IPS-15b (cell line): ENCODE measurements around the gene TSR3.

Source experiments
- H3K27me3 ChIP-seq: one replicate; pipeline ENCODE4 v1.6.1; 2013; ENCODE audit warnings: low read length; ENCODE audit not compliant: control insufficient read depth, insufficient read depth
- H3K36me3 ChIP-seq: one replicate; pipeline ENCODE4 v1.6.1; 2013; ENCODE audit warnings: low read length; ENCODE audit not compliant: control insufficient read depth, insufficient read depth
- H3K4me1 ChIP-seq: one replicate; pipeline ENCODE4 v1.6.1; 2013; ENCODE audit warnings: mild to moderate bottlenecking, low read length; ENCODE audit not compliant: control insufficient read depth, insufficient read depth
- H3K4me3 ChIP-seq: one replicate; pipeline ENCODE4 v1.5.1; 2013; ENCODE audit warnings: low read depth, low read length
- H3K9ac ChIP-seq: one replicate; pipeline ENCODE4 v1.6.1; 2013; ENCODE audit warnings: low read depth, mild to moderate bottlenecking, low read length
- H3K9me3 ChIP-seq: one replicate; pipeline ENCODE4 v1.6.1; 2013; ENCODE audit warnings: mild to moderate bottlenecking, low read length; ENCODE audit not compliant: control insufficient read depth, insufficient read depth

The TSR3 gene

DNA sequence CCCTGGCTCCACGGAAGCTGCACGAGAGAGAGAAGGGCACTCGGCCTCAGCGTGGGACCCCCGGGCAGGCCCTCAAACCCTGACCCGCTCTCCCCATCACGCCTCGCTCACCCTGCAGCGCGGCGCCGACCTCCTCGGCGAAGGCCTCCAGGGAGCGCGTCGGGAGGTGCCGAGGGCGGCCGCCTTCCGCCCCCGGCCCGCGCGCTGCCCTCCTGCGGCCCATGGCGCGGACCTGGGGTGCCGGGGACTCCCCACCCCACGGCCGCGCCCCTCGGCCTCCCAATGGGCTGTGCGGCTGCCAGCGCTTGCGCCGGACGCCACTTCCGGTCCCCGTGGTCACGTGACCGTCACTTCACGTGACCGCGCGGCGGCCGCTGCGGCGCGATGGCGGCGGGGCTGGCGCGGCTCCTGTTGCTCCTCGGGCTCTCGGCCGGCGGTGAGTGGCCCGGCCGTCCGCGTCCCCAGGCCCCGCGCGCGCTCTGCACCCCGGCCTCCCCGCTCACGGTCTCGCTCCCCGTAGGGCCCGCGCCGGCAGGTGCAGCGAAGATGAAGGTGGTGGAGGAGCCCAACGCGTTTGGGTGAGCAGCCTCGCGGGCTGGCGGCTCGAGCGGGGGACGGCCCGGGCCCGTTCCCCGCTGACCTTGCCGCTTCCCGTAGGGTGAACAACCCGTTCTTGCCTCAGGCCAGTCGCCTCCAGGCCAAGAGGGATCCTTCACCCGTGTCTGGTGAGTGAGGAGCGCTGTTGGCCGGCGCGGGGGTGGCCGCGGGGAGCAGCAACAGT, at the start of gene TSR3, which contains the start of gene GNPTG:
Gene TSR3 (minus strand): TSS at position 297 of the 781 bp plus-strand sequence. CDS start 74 bp downstream, at position 223.
Gene GNPTG (plus strand): TSS at position 350 of the 781 bp plus-strand sequence. CDS start 35 bp downstream, at position 385.
- Histone ChIP-seq H3K27me3 (no peaks in the 10 kb centered on the region), H3K9me3 (no peaks in the 10 kb centered on the region), H3K9ac (peak within 1 kb of the TSS; percentile 70), H3K36me3 (peaks cover 26% of the 10 kb centered on the region), H3K4me3 (peak within 1 kb of the TSS; percentile 65), H3K4me1 (no peaks in the 10 kb centered on the region)

DNA sequence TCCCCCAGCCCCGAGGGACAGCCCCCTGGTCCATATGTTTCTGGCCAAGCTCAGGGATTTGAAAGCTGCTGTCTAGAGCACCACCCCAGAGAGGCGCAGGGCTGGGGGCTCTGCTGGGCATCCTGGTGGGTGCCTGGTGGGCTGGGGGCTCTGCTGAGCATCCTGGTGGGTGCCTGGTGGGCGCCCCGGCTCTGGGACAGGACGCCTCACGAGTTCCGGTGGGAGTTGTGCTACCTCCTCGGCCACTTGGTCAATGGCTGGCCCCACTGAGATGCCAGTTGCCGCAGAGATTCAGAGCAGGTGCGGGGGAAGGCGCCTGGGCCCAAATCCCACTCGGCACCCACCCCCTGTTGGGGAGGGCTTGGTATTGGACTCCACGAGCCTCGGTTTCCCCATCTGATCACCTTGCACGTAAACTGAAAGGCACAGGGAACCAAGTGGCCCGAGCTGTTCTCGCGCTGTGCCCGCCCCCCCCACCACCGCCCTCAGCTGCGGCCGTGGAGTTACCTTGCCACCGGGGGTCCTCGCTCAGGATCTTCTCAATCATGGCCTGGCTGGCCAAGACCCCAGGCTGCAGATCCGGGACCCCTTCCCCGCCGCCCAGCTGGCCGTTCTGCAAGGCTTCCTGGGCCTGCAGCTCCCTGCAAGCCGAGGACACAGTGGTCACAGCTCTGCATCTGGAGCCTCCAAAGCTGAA, 49.5 kb upstream of the TSR3 start:
- no peaks in the 10 kb centered on the region for H3K27me3 ChIP-seq
- H3K36me3 ChIP-seq = peaks cover 14% of the 10 kb centered on the region
- no peaks in the 10 kb centered on the region for H3K4me1 ChIP-seq
- no peaks in the 10 kb centered on the region for H3K9me3 ChIP-seq
- no peak overlapping the region for H3K4me3 ChIP-seq
- no peak overlapping the region for H3K9ac ChIP-seq

DNA sequence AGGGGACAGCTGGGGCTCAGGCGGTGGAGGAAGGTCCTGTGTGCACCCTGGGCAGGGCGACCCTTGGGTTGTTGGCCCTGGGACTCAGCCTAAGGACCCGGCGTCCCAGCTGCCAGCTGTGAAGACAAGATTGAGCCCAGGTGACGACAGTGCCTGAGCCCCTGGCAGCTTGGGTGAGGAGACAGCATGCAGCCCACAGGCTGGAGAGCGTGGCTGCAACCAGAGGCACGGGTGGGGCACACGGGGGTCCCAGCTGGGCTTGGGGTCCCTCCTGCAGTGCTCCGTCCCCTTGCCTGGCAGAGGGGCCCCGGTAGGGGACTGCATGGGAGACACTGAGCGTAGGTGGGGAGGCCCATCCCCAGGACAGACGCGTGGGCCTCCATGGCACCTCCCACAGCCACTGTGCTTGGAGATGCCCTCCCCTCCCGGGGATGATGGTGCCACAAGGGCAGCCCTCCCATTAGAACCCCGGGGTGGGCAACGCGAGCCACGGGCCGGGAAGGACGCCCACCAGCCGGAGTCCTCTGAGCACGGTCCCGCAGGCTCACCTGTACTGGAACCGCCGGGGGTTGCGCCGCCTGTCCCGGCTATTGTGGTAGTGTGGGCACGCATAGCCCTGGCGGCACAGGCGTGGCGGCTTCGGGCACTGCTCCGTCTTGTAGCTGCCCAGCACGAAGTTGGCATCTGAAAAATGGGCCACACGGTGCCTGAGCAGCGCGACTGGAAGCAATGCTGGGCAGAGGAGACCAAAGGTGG, 47.3 kb upstream of the TSR3 start:
- Histone ChIP-seq H3K36me3 (peaks cover 16% of the 10 kb centered on the region), H3K4me1 (no peaks in the 10 kb centered on the region), H3K4me3 (no peak overlapping the region), H3K27me3 (no peaks in the 10 kb centered on the region), H3K9ac (no peak overlapping the region), H3K9me3 (no peaks in the 10 kb centered on the region)

DNA sequence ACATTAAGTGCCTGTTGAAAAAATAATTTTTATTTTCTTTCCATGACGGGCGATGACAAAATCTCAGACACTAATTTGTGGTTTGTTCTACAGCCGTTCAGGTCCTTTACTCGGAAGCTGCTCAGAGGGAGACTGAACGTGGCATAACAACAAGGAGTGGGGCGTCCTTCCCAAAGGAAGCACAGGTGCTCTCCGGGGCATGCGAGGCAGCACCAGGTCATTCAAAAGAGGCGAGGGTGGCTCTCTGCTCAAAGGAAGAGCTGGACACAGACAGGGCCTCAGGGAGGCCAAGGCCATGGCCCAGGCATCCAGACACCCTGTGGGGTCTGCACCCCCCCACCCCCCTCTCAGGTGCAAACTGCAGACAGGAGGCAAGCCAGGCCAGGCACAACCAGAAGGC, 46.7 kb upstream of the TSR3 start:
- H3K36me3 ChIP-seq = peaks cover 19% of the 10 kb centered on the region
- H3K9ac ChIP-seq = no peak overlapping the region

DNA sequence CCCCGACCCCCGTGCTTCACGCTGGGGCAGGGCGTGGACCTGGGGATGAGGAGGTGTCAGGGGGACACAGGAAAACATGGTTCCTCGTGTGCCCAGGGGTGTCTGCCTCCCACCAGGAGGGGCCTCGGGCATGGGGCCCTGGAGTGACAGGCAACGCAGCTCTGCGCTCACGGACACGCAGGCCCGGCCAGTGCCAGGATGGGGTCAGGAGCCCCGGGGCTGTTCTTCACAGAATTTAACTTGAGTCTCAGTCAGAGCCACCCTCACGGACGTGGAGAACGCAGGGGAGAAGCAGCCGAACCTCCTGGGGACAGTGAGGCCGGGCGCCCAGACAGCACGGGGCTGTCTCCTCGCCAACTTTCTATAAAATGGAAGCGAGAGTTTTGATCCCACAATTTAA, 46.1 kb upstream of the TSR3 start:
- no peak overlapping the region for H3K4me3 ChIP-seq
- no peaks in the 10 kb centered on the region for H3K9me3 ChIP-seq
- H3K4me1 ChIP-seq = no peaks in the 10 kb centered on the region
- no peaks in the 10 kb centered on the region for H3K27me3 ChIP-seq
- H3K36me3 ChIP-seq = peaks cover 16% of the 10 kb centered on the region
- H3K9ac ChIP-seq = no peak overlapping the region

More for the DNA sequence above, 46.7 kb upstream of the TSR3 start:
- no peaks in the 10 kb centered on the region for H3K9me3 ChIP-seq
- H3K4me3 ChIP-seq = no peak overlapping the region
- H3K4me1 ChIP-seq = no peaks in the 10 kb centered on the region
- no peaks in the 10 kb centered on the region for H3K27me3 ChIP-seq

DNA sequence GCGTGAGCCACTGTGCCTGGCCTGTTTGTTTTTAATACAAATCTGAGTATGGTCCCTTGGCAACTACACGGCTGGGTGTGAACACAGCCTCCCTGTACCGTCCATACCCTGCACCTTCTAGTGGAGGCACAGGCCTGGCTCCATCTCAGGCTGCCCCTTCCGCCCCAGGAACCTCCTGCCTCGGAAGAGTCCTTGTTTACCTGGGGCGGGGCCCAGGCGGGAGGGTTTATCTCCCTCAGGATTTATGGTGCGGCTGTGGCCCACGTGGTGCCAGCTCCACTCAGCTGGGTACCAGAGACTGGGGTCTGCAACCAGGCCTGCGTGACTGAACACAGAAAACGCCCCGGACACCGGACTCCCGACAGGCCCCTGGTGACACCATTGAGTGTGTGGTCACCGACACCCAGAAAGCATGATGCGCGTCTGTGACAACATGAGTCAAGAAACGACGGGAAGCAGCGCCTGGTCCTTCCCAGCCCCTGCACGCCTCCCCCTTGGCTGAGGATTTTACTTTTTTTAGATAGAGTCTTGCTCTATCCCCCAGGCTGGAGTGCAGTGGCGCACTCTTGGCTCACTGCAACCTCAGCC, 43.9 kb upstream of the TSR3 start:
- H3K4me1 ChIP-seq = no peaks in the 10 kb centered on the region
- H3K9me3 ChIP-seq = no peaks in the 10 kb centered on the region
- peaks cover 10% of the 10 kb centered on the region for H3K36me3 ChIP-seq
- H3K9ac ChIP-seq = no peak overlapping the region
- no peaks in the 10 kb centered on the region for H3K27me3 ChIP-seq
- no peak overlapping the region for H3K4me3 ChIP-seq

DNA sequence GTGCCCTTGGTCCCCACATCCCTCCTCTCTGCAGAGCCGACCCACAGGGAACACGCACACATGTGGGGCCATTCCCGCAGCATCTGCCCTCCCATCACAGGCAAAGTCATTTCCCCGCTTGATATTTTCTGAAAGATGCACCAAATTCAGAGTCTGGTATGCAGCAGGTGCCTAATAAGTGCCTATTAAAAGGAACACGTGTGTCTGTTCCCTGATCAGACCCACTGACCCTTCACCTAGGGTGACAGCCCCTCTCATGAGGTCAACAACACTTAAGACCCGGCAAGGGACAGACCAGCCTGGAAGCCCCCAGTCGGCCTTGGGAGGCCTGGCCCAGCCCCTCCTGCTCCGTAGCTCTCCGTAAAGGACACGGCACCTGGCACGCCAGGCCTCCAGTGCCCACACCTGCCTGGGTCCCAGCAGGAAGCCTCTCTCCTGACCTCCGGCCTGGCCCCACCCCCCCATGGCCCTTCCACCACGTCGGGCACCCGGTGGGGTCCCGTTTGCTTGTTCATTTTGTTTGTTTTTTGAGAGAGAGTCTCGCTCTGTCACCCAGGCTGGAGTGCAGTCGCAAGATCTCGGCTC, 42.8 kb upstream of the TSR3 start:
- peaks cover 12% of the 10 kb centered on the region for H3K36me3 ChIP-seq
- no peaks in the 10 kb centered on the region for H3K4me1 ChIP-seq
- H3K4me3 ChIP-seq = no peak overlapping the region
- no peaks in the 10 kb centered on the region for H3K9me3 ChIP-seq
- no peak overlapping the region for H3K9ac ChIP-seq
- H3K27me3 ChIP-seq = no peaks in the 10 kb centered on the region

DNA sequence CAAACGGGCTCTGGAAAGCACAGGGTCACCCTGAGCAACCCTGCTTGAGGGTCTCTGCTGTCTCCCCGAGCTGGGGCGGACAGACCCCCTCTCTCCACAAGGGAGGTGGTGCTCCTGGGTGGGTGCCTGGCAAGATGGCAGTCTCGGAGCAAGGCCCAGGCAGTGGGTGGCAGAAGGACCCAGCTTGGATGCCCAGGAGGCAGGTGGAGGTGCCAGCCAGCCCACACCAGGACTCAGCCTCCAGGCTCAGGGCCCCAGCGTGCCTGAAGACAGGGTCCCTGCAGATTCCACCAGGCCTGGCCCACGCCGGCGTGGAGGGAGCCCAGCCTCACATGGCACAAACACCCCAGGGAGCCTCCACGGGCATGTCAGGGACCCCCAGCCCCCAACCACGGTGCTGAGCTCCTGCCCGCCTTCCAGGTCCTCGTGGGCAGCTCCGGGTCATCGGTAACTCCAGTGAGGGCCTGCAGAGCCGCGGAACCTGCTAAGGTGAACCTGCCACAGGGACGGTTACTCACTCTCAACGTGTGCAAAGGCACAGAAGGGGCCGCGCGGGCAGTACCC, 42.0 kb upstream of the TSR3 start:
- Histone ChIP-seq H3K9ac (no peak overlapping the region), H3K4me1 (no peaks in the 10 kb centered on the region), H3K36me3 (peaks cover 10% of the 10 kb centered on the region)

DNA sequence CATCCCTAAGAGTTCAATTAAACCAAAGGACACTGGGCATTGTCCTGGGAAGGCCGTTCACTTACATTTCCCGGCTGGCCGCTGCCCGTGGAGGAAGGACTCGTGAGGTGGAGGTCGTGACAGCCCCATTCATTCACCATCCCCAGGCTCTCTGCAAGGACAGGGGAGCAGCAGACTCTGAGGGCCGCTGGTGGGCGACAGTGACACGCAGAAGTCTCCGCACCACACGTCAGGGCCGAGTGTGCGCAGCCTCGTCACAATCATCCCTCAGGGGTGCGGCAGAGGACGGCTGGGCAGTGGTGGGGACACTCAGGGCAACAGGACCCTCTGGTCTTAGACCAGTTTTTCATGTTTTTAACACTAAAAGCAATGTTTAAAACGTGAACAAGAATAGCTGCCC, 41.1 kb upstream of the TSR3 start:
- no peaks in the 10 kb centered on the region for H3K9me3 ChIP-seq
- no peak overlapping the region for H3K9ac ChIP-seq
- no peaks in the 10 kb centered on the region for H3K27me3 ChIP-seq
- H3K36me3 ChIP-seq = peaks cover 10% of the 10 kb centered on the region
- H3K4me1 ChIP-seq = no peaks in the 10 kb centered on the region
- H3K4me3 ChIP-seq = no peak overlapping the region

More for the DNA sequence above, 42.0 kb upstream of the TSR3 start:
- H3K9me3 ChIP-seq = no peaks in the 10 kb centered on the region
- H3K4me3 ChIP-seq = no peak overlapping the region
- no peaks in the 10 kb centered on the region for H3K27me3 ChIP-seq

DNA sequence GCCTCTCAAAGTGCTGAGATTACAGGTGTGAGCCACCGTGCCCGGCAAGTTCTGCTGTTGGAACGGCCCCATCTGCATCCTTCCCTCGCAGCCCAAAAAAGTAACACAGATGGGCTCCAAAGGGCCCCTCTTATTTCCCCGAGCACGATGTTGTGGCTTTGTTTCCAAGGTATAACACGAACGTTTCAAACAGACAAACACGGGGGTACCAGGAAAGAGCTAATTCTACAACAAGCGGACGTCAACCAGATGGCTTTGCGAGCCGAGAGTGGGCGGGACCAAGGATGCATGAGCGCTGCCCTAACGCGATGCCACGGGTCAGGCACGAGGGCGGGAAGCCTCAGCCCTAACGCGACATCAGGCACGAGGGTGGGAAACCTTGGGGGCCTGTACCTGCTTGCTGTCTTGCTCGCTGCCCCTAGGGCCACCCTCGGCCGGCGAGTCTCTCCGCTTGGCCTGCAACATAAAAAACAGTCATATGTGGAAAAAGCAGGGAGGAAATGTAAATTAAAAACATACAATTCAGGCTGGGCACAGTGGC, 38.6 kb upstream of the TSR3 start:
- Histone ChIP-seq H3K9me3 (no peaks in the 10 kb centered on the region), H3K4me3 (no peak overlapping the region), H3K9ac (no peak overlapping the region), H3K4me1 (no peaks in the 10 kb centered on the region), H3K27me3 (no peaks in the 10 kb centered on the region), H3K36me3 (peaks cover 12% of the 10 kb centered on the region)

DNA sequence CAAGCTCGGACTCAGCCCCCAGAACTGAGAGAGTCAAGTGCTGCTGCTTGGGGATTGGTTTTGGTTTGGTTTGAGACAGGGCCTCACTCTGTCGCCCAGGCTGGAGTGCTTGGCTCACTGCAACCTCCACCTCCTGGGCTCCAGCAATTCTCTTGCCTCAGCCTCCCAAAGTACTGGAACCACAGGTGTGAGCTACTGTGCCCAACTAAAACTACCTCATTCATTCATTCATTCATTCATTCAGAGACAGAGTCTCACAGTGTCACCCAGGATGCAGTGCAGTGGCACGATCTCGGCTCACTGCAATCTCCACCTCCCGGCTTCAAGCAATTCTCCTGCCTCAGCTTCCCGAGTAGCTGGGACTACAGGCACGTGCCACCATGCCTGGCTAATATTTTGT, 38.1 kb upstream of the TSR3 start:
- no peak overlapping the region for H3K9ac ChIP-seq
- H3K36me3 ChIP-seq = peaks cover 13% of the 10 kb centered on the region
- H3K4me3 ChIP-seq = no peak overlapping the region
- no peaks in the 10 kb centered on the region for H3K27me3 ChIP-seq
- no peaks in the 10 kb centered on the region for H3K4me1 ChIP-seq
- H3K9me3 ChIP-seq = no peaks in the 10 kb centered on the region
